HepG2 (cell line): ENCODE data around the gene SLCO2B1. TPM values are rescaled to one million over a fixed set of nuclear protein-coding genes. Genes with fewer than 3 reads are reported as not detected.

Source experiments
- ATAC-seq: fragments of 200-7000 bp; cut with Tn5 transposase; 3 replicates; pipeline ENCODE4 v1.9.1; 2020; ENCODE audit warnings: mild to moderate bottlenecking, moderate library complexity
- BruUV-seq: library from RNA; stranded (reverse); fragments of 400-500 nt; replicated peaks from 2 replicates; lab custom pipeline; 2021; lab: Mats Ljungman, UMichigan
- CTCF ChIA-PET: fragments of 300-600 bp; formaldehyde crosslinking; extraction: SDS; loops from one replicate; lab custom pipeline; 2021; ENCODE audit warnings: low total read pairs, inconsistent platforms, low intra/inter-chr PET ratio; lab: Yijun Ruan, JAX
- POLR2A ChIA-PET: fragments of 350-600 bp; sonication (Branson Sonifier 250); formaldehyde crosslinking; loops from one replicate; lab custom pipeline; 2020; ENCODE audit warnings: antibody characterized with exemption, inconsistent platforms; lab: Yijun Ruan, JAX
- DNase-seq: peaks from one replicate; pipeline ENCODE4 v3.0.0-alpha.2; 2015; ENCODE audit warnings: low spot score
- FAIRE-seq: peaks from 3 replicates; lab custom pipeline; 2011; peaks lifted over from hg19 to GRCh38; lab: Jason Lieb, UNC
- H2AFZ ChIP-seq: one replicate; pipeline ENCODE4 v1.6.1; 2011; ENCODE audit warnings: low read length, inconsistent platforms
- H3K27ac ChIP-seq: fragments of 300-600 bp; 3 replicates; pipeline ENCODE4 v1.8.0; 2011; ENCODE audit warnings: mixed run types, mild to moderate bottlenecking, mixed read lengths, low read length, inconsistent platforms; ENCODE audit not compliant: insufficient read depth; ENCODE audit errors: extremely low read length
- H3K27me3 ChIP-seq, 2 experiments: fragments of 200-600 bp in 1 of 2; 2 replicates in 1 of 2; 3 replicates in 1 of 2; pipeline versions ENCODE4 v1.6.0 to v1.8.0; 2011; ENCODE audit warnings: low read length in 2 of 2, mild to moderate bottlenecking in 2 of 2, moderate library complexity in 2 of 2, inconsistent platforms in 1 of 2; ENCODE audit not compliant: insufficient read depth in 2 of 2, control insufficient read depth in 1 of 2
- H3K36me3 ChIP-seq, 2 experiments: fragments of 200-600 bp in 1 of 2; replicated peaks in 1 of 2; 2 replicates in 1 of 2; 3 replicates in 1 of 2; pipeline versions ENCODE4 v1.5.1 to v1.8.0; 2011; ENCODE audit warnings: low read length in 2 of 2, inconsistent platforms in 1 of 2; ENCODE audit not compliant: insufficient read depth in 2 of 2, control insufficient read depth in 1 of 2
- H3K4me1 ChIP-seq: 2 replicates; pipeline ENCODE4 v1.5.1; 2012; ENCODE audit warnings: low read length, inconsistent platforms; ENCODE audit not compliant: insufficient read depth
- H3K4me2 ChIP-seq: 2 replicates; pipeline ENCODE4 v1.6.0; 2011; ENCODE audit warnings: low read depth, low read length, inconsistent platforms
- H3K4me3 ChIP-seq, 3 experiments: fragments of 200-600 bp in 1 of 3; sonication (generic), shearing (Covaris generic) in 1 of 3; replicated peaks in 1 of 3; 2 replicates each; pipeline ENCODE4 v1.5.1; 2011 to 2016; ENCODE audit warnings: low read length in 3 of 3, inconsistent platforms in 2 of 3, low read depth in 2 of 3, mild to moderate bottlenecking in 2 of 3, control low read depth in 1 of 3, mixed read lengths in 1 of 3; ENCODE audit not compliant: insufficient read depth in 1 of 3
- H3K79me2 ChIP-seq: one replicate; pipeline ENCODE4 v1.6.1; 2011; ENCODE audit warnings: low read length, inconsistent platforms; ENCODE audit not compliant: insufficient read depth
- H3K9ac ChIP-seq: 2 replicates; pipeline ENCODE4 v1.6.0; 2011; ENCODE audit warnings: mild to moderate bottlenecking, low read depth, low read length, inconsistent platforms; ENCODE audit not compliant: insufficient read depth
- H3K9me3 ChIP-seq: 2 replicates; pipeline ENCODE4 v1.5.1; 2012; ENCODE audit warnings: mild to moderate bottlenecking, low read length
- H4K20me1 ChIP-seq: 2 replicates; pipeline ENCODE4 v1.6.0; 2011; ENCODE audit warnings: inconsistent platforms, mild to moderate bottlenecking, low read length, moderate library complexity; ENCODE audit not compliant: insufficient read depth
- FIP1L1 ChIP-seq: fragments of 200-400 bp; formaldehyde crosslinking; IDR thresholded peaks from 2 replicates; pipeline ENCODE4 v1.6.1; 2018; ENCODE audit warnings: low read depth, mild to moderate bottlenecking, low read length, moderate library complexity, borderline replicate concordance; ENCODE audit not compliant: insufficient read depth
- HNRNPUL1 ChIP-seq: fragments of 200-400 bp; formaldehyde crosslinking; IDR thresholded peaks from 2 replicates; pipeline ENCODE4 v1.6.1; 2017; ENCODE audit warnings: low read depth, mild to moderate bottlenecking, low read length, moderate library complexity
- KAT8 ChIP-seq: IDR thresholded peaks from 2 replicates; pipeline ENCODE4 v1.6.1; 2016; ENCODE audit warnings: missing genetic modification reagents, missing compliant biosample characterization
- NFIC ChIP-seq: IDR thresholded peaks from 2 replicates; pipeline ENCODE4 v1.6.1; 2012; ENCODE audit warnings: mild to moderate bottlenecking, low read length, inconsistent platforms
- NFKB2 ChIP-seq: sonication (generic); formaldehyde crosslinking; IDR thresholded peaks from 2 replicates; pipeline ENCODE4 v1.4.0; 2020; ENCODE audit warnings: missing genetic modification reagents, borderline replicate concordance
- RCOR2 ChIP-seq: IDR thresholded peaks from 2 replicates; pipeline ENCODE4 v1.6.1; 2016; ENCODE audit warnings: missing biosample characterization, missing genetic modification reagents
- SIX1 ChIP-seq: sonication (generic); formaldehyde crosslinking; IDR thresholded peaks from 2 replicates; pipeline ENCODE4 v1.4.0; 2020; ENCODE audit warnings: missing genetic modification reagents, borderline replicate concordance
- SMAD9 ChIP-seq: sonication (generic); formaldehyde crosslinking; IDR thresholded peaks from 2 replicates; pipeline ENCODE4 v1.5.1; 2020; ENCODE audit warnings: mild to moderate bottlenecking, missing genetic modification reagents
- SNRNP70 ChIP-seq: fragments of 200-400 bp; formaldehyde crosslinking; IDR thresholded peaks from 2 replicates; pipeline ENCODE4 v1.6.1; 2017; ENCODE audit warnings: mild to moderate bottlenecking, low read depth, low read length, moderate library complexity
- SOX13 ChIP-seq, 3 experiments: fragments of 450-650 bp in 1 of 3; sonication (generic) in 1 of 3; formaldehyde crosslinking in 1 of 3; IDR thresholded peaks in 2 of 3; conservative IDR thresholded peaks in 1 of 3; 2 replicates each; pipeline versions ENCODE4 v1.5.0 to v1.6.1; 2016 to 2020; ENCODE audit warnings: antibody characterized with exemption in 1 of 3, mild to moderate bottlenecking in 1 of 3, missing compliant biosample characterization in 1 of 3, missing genetic modification reagents in 1 of 3, moderate library complexity in 1 of 3
- SRY ChIP-seq: sonication (generic); formaldehyde crosslinking; IDR thresholded peaks from 2 replicates; pipeline ENCODE4 v1.8.0; 2022; ENCODE audit warnings: mild to moderate bottlenecking, missing genetic modification reagents
- ZBTB20 ChIP-seq: sonication (generic); formaldehyde crosslinking; IDR thresholded peaks from 2 replicates; pipeline ENCODE4 v1.8.1; 2023; ENCODE audit warnings: missing genetic modification reagents, low read depth, mild to moderate bottlenecking, borderline replicate concordance
- ZNF343 ChIP-seq: sonication (generic); formaldehyde crosslinking; IDR thresholded peaks from 2 replicates; pipeline ENCODE4 v1.4.0; 2020; ENCODE audit warnings: mild to moderate bottlenecking, missing genetic modification reagents
- ZSCAN31 ChIP-seq: sonication (generic); formaldehyde crosslinking; IDR thresholded peaks from 2 replicates; pipeline ENCODE4 v1.5.0; 2020; ENCODE audit warnings: low read depth, mild to moderate bottlenecking, missing genetic modification reagents
- WGBS: methylation state at CpG from one replicate; pipeline ENCODE4 v1.1.6; 2017; ENCODE audit warnings: low lambda C conversion rate; 5-methylcytosine and 5-hydroxymethylcytosine counted together
- in situ Hi-C: cut with HindIII; loops from 2 replicates; pipeline ENCODE4 v1.10.0; 2017; ENCODE audit warnings: low pct_unique_long_range_greater_than_20kb; ENCODE audit not compliant: extremely low pct_ligation_motif_present
- intact Hi-C: fragments of 100-400 bp; cut with micrococcal nuclease; formaldehyde crosslinking; loops from one replicate; pipeline ENCODE4 v1.10.0; 2022; ENCODE audit not compliant: unreplicated experiment
- polyA plus RNA-seq, 8 experiments: library from polyadenylated mRNA; depleted of rRNA in 3 of 8; stranded (reverse) in 7 of 8; unstranded in 1 of 8; fragments of >200 nt; fragmentation: Illumina TruSeq in 4 of 8; extraction: Trizol in 4 of 8; gene quantifications; 2 replicates each; pipeline versions ENCODE4 v1.2.1 to v1.2.3, GENCODE V29; 2011 to 2016; ENCODE audit warnings: low read depth in 4 of 8, missing spikeins in 1 of 8, mixed read lengths in 1 of 8; ENCODE audit not compliant: insufficient read depth in 1 of 8
- total RNA-seq, 5 experiments: library from RNA; depleted of rRNA; stranded (reverse); fragments of >200 nt; fragmentation: Illumina TruSeq; extraction: Trizol; gene quantifications; 2 replicates each; pipeline ENCODE4 v1.2.3, GENCODE V29; 2016; ENCODE audit warnings: low read depth in 1 of 5
- TF ChIP-seq, protein P1 (sequence below): sonication (generic); formaldehyde crosslinking; IDR thresholded peaks from 2 replicates; pipeline ENCODE4 v1.4.0; 2020; ENCODE audit warnings: missing genetic modification reagents
- TF ChIP-seq, protein P2 (sequence below): sonication (generic); formaldehyde crosslinking; IDR thresholded peaks from 2 replicates; pipeline ENCODE4 v1.4.0; 2020; ENCODE audit warnings: missing genetic modification reagents
- TF ChIP-seq, protein P3 (sequence below): fragments of 450-650 bp; IDR thresholded peaks from 2 replicates; pipeline ENCODE4 v1.6.1; 2016

SLCO2B1 gene
- total and polyA plus RNA-seq, 2 of the 13 experiments (the other 11 are each of a cell fraction or from before 2014, with no cell fraction given), result 15.3 to 19.8 TPM

DNA sequence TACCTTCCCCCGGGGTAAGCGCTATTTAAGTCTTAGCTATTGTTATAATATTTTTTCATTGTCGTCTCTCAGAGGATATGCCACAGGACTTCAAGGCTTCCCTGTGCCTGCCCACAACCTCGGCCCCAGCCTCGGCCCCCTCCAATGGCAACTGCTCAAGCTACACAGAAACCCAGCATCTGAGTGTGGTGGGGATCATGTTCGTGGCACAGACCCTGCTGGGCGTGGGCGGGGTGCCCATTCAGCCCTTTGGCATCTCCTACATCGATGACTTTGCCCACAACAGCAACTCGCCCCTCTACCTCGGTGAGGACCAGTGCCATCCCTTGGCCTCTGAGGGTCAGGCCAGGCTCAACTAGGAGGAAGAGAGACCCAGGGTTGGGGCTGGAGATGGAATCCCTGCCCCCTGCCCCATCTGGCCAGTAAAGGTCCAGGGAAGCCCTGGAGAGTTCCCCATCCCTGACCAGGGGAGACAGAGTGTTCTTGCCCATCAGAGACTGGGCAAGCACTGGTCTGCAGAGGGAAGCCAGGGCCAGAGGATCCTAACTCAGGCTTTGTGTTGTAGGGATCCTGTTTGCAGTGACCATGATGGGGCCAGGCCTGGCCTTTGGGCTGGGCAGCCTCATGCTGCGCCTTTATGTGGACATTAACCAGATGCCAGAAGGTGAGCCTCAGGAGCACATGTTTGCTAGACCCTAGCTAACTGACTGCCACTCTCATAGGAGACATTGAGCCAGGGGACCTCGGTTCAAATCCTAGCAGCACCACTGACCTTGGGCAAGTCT lies 18.4 kb downstream of the SLCO2B1 start:
- WGBS, result 79% methylated on average over 12 of the region's 13 CpGs
- Histone ChIP-seq H3K36me3 (peaks cover 0 to 6% of the 10 kb centered on the region in 2 experiments; a peak in 1 of 5 replicates), H4K20me1 (no peaks in the 10 kb centered on the region), H3K9me3 (no peaks in the 10 kb centered on the region), H3K4me1 (peaks cover 81% of the 10 kb centered on the region), H3K27me3 (no peaks in the 10 kb centered on the region), H3K27ac (peak overlapping the region; percentile 95), H2AFZ (no peak overlapping the region), H3K9ac (peak overlapping the region; percentile 32), H3K4me2 (peak overlapping the region; percentile 62), H3K79me2 (no peaks in the 10 kb centered on the region), H3K4me3 (no peak overlapping the region)
- in situ Hi-C loops (no loop called here), intact Hi-C loops (loop anchor here (2.0 kb wide), 1 partner anchor 36 kb away; no protein-coding TSS in a partner anchor)
- ChIA-PET CTCF (interaction anchor here (1.4 to 1.6 kb wide), 2 partner anchors 24 to 35 kb away, joined by 3 to 6 read pairs; no protein-coding TSS in a partner anchor), POLR2A (interaction anchor here (0.9 to 6.8 kb wide), 9 partner anchors 8 to 92 kb away, joined by 3 to 174 read pairs (median 9); partner anchors contain the start of gene SLCO2B1)
- FAIRE-seq (no peak), DNase-seq (no peak), ATAC-seq (no peak)
- no TSS peak for BruUV-seq
- no peak for TF ChIP-seq KAT8
- TF ChIP-seq, protein P1, sequence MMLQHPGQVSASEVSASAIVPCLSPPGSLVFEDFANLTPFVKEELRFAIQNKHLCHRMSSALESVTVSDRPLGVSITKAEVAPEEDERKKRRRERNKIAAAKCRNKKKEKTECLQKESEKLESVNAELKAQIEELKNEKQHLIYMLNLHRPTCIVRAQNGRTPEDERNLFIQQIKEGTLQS (CRISPR knock-in tag), result no peak
- TF ChIP-seq HNRNPUL1, result no peak
- no peak for TF ChIP-seq SIX1
- no peak for TF ChIP-seq FIP1L1
- TF ChIP-seq ZBTB20 (CRISPR knock-in tag), result no peak
- no peak for TF ChIP-seq SOX13 (IDR thresholded peaks at IDR 0.05)
- TF ChIP-seq SOX13 (CRISPR knock-in tag; conservative IDR thresholded peaks at IDR 0.05 in 1 of 2, IDR thresholded peaks at IDR 0.05 in 1 of 2), result no peak
- TF ChIP-seq RCOR2 (CRISPR knock-in tag), result no peak
- TF ChIP-seq, protein P2, sequence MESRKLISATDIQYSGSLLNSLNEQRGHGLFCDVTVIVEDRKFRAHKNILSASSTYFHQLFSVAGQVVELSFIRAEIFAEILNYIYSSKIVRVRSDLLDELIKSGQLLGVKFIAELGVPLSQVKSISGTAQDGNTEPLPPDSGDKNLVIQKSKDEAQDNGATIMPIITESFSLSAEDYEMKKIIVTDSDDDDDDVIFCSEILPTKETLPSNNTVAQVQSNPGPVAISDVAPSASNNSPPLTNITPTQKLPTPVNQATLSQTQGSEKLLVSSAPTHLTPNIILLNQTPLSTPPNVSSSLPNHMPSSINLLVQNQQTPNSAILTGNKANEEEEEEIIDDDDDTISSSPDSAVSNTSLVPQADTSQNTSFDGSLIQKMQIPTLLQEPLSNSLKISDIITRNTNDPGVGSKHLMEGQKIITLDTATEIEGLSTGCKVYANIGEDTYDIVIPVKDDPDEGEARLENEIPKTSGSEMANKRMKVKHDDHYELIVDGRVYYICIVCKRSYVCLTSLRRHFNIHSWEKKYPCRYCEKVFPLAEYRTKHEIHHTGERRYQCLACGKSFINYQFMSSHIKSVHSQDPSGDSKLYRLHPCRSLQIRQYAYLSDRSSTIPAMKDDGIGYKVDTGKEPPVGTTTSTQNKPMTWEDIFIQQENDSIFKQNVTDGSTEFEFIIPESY (CRISPR knock-in tag), result no peak
- TF ChIP-seq ZNF343, result no peak
- TF ChIP-seq NFIC, result no peak
- no peak for TF ChIP-seq SNRNP70
- no peak; the same call in 1 of the 2 replicates for TF ChIP-seq NFKB2 (CRISPR knock-in tag)
- TF ChIP-seq SRY (CRISPR knock-in tag), result no peak
- no peak for TF ChIP-seq SMAD9
- TF ChIP-seq, protein P3, sequence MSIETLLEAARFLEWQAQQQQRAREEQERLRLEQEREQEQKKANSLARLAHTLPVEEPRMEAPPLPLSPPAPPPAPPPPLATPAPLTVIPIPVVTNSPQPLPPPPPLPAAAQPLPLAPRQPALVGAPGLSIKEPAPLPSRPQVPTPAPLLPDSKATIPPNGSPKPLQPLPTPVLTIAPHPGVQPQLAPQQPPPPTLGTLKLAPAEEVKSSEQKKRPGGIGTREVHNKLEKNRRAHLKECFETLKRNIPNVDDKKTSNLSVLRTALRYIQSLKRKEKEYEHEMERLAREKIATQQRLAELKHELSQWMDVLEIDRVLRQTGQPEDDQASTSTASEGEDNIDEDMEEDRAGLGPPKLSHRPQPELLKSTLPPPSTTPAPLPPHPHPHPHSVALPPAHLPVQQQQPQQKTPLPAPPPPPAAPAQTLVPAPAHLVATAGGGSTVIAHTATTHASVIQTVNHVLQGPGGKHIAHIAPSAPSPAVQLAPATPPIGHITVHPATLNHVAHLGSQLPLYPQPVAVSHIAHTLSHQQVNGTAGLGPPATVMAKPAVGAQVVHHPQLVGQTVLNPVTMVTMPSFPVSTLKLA, result no peak
- TF ChIP-seq ZSCAN31 (CRISPR knock-in tag), result no peak
